ENCODE results near the gene ARID1A. TPM values are rescaled to one million over a fixed set of nuclear protein-coding genes. Genes with fewer than 3 reads are reported as not detected.
"Not testable (repeated sequence)": the region's sequence is repeated elsewhere in the genome, so short reads cannot be mapped to it uniquely, and the experiment has no call there.

Gene ARID1A
- total RNA-seq, 2 experiments from 2014 or later, result 55.2 to 123 TPM

- H4K20me1 ChIP-seq (ENCODE audit: insufficient read depth, low read length), result peaks cover 34% of the 10 kb centered on the region
- peaks cover 45% of the 10 kb centered on the region for H3K36me3 ChIP-seq (ENCODE audit: insufficient read depth, low read length)
- H3K4me3 ChIP-seq (ENCODE audit: low read depth, low read length, poor library complexity, severe bottlenecking), result peak overlapping the region; percentile 34
- peak overlapping the region; percentile 29 for H3K27ac ChIP-seq (ENCODE audit: low read depth, low read length, poor library complexity, severe bottlenecking)
- POLR2A ChIA-PET, result interaction anchor here (0.6 to 2.2 kb wide), 11 partner anchors 12 to 134 kb away, joined by 3 to 6 read pairs (median 3); no protein-coding TSS in a partner anchor
- H3K4me2 ChIP-seq (ENCODE audit: low read length), result peak overlapping the region; percentile 69
- peaks cover 55% of the 10 kb centered on the region for H3K4me1 ChIP-seq (ENCODE audit: insufficient read depth, low read length, poor library complexity, severe bottlenecking)
- no peak for TF ChIP-seq EZH2phosphoT487 (IDR thresholded peaks at IDR 0.05; ENCODE audit: borderline replicate concordance, low read depth, low read length)
- intact Hi-C loops (cut with micrococcal nuclease; ENCODE audit: unreplicated experiment), result loop anchor here (2.0 kb wide), 1 partner anchor 27 kb away; the partner anchor contains the start of gene ARID1A
- H3K9me3 ChIP-seq (ENCODE audit: low read length), result no peaks in the 10 kb centered on the region
- no peak overlapping the region for H2AFZ ChIP-seq (ENCODE audit: low read length)
- peaks cover 97% of the 10 kb centered on the region for H3K79me2 ChIP-seq (ENCODE audit: insufficient read depth, low read depth, low read length)
- BruUV-seq (replicated peaks), result no TSS peak
- CTCF ChIA-PET (ENCODE audit: unreplicated experiment), result interaction anchor here (1.2 kb wide), 1 partner anchor 65 kb away, joined by 3 read pairs; no protein-coding TSS in a partner anchor
- DNase-seq (ENCODE audit: low spot score), result no peak
- no peaks in the 10 kb centered on the region for H3K9me2 ChIP-seq (ENCODE audit: insufficient read depth, low read length)
These were observed 28.3 kb downstream of the ARID1A start for GRCh38 chr1:26724118-26724517.

GRCh38 chr1:26724926-26725325 lies 29.1 kb downstream of the ARID1A start:
- no peak for DNase-seq (ENCODE audit: low spot score)
- Histone ChIP-seq H3K4me2 (ENCODE audit: low read length) (peak overlapping the region; percentile 69), H3K36me3 (ENCODE audit: insufficient read depth, low read length) (peaks cover 45% of the 10 kb centered on the region), H3K4me1 (ENCODE audit: insufficient read depth, low read length, poor library complexity, severe bottlenecking) (peaks cover 52% of the 10 kb centered on the region), H3K79me2 (ENCODE audit: insufficient read depth, low read depth, low read length) (peaks cover 100% of the 10 kb centered on the region), H3K9me3 (ENCODE audit: low read length) (no peaks in the 10 kb centered on the region), H4K20me1 (ENCODE audit: insufficient read depth, low read length) (peaks cover 39% of the 10 kb centered on the region), H3K4me3 (ENCODE audit: low read depth, low read length, poor library complexity, severe bottlenecking) (no peak overlapping the region), H2AFZ (ENCODE audit: low read length) (no peak overlapping the region), H3K27ac (ENCODE audit: low read depth, low read length, poor library complexity, severe bottlenecking) (peak overlapping the region; percentile 29), H3K9me2 (ENCODE audit: insufficient read depth, low read length) (no peaks in the 10 kb centered on the region)
- CTCF ChIA-PET (ENCODE audit: unreplicated experiment), result no interaction called here
- TF ChIP-seq EZH2phosphoT487 (IDR thresholded peaks at IDR 0.05; ENCODE audit: borderline replicate concordance, low read depth, low read length) (no peak), CTCF (conservative IDR thresholded peaks at IDR 0.05; ENCODE audit: low read length) (no peak)
- no TSS peak for BruUV-seq (replicated peaks)
- intact Hi-C loops (cut with micrococcal nuclease; ENCODE audit: unreplicated experiment), result loop anchor here (2.0 kb wide), 1 partner anchor 28 kb away; the partner anchor contains the start of gene ARID1A
- POLR2A ChIA-PET, result interaction anchor here (1.0 to 2.2 kb wide), 3 partner anchors 26 to 135 kb away, joined by 3 to 6 read pairs (median 3); no protein-coding TSS in a partner anchor

- Histone ChIP-seq H4K20me1 (ENCODE audit: insufficient read depth, low read length) (peaks cover 39% of the 10 kb centered on the region), H3K36me3 (ENCODE audit: insufficient read depth, low read length) (peaks cover 45% of the 10 kb centered on the region), H3K79me2 (ENCODE audit: insufficient read depth, low read depth, low read length) (peaks cover 100% of the 10 kb centered on the region), H3K4me1 (ENCODE audit: insufficient read depth, low read length, poor library complexity, severe bottlenecking) (peaks cover 45% of the 10 kb centered on the region)
- H3K27ac ChIP-seq (ENCODE audit: low read depth, low read length, poor library complexity, severe bottlenecking); H2AFZ ChIP-seq (ENCODE audit: low read length); H3K9me2 ChIP-seq (ENCODE audit: insufficient read depth, low read length); DNase-seq (ENCODE audit: low spot score); H3K4me2 ChIP-seq (ENCODE audit: low read length); H3K9me3 ChIP-seq (ENCODE audit: low read length); H3K4me3 ChIP-seq (ENCODE audit: low read depth, low read length, poor library complexity, severe bottlenecking); CTCF ChIA-PET (ENCODE audit: unreplicated experiment); BruUV-seq (replicated peaks): not testable (repeated sequence)
- intact Hi-C loops (cut with micrococcal nuclease; ENCODE audit: unreplicated experiment), result loop anchor here (2.0 kb wide), 1 partner anchor 29 kb away; the partner anchor contains the start of gene ARID1A
- POLR2A ChIA-PET, result interaction anchor here (0.6 to 0.7 kb wide), 3 partner anchors 18 to 60 kb away, joined by 3 to 6 read pairs (median 5); no protein-coding TSS in a partner anchor
These were observed 30.1 kb downstream of the ARID1A start for GRCh38 chr1:26725904-26726303.

All from OCI-LY7 (cell line).